HG03103 (cell line): Measurements from ENCODE around the gene PDE6H.

Source experiments
- ATAC-seq: cut with Tn5 transposase; IDR thresholded peaks from one replicate; pipeline ENCODE4 v1.9.1; 2021; ENCODE audit warnings: low read depth; ENCODE audit not compliant: unreplicated experiment

PDE6H gene

GRCh38 chr12:14972816-14973215 lies at the start of gene PDE6H:
TSS of gene PDE6H (plus strand) at chr12:14973042. CDS start at chr12:14978013, 4,971 bp downstream.
- no peak for ATAC-seq

- no peak for ATAC-seq
Observed at GRCh38 chr12:14923944-14924343, 48.9 kb upstream of the PDE6H start.

- no peak for ATAC-seq
Observed at GRCh38 chr12:14924541-14924940, 48.3 kb upstream of the PDE6H start.

GRCh38 chr12:14927267-14927666 lies 45.6 kb upstream of the PDE6H start:
- no peak for ATAC-seq

- no peak for ATAC-seq
Observed at GRCh38 chr12:14928931-14929330, 43.9 kb upstream of the PDE6H start.

GRCh38 chr12:14930299-14930698 lies 42.5 kb upstream of the PDE6H start:
- no peak for ATAC-seq

GRCh38 chr12:14931359-14931758 lies 41.5 kb upstream of the PDE6H start:
- ATAC-seq = no peak

GRCh38 chr12:14931791-14932560 lies 40.9 kb upstream of the PDE6H start:
- ATAC-seq = no peak

GRCh38 chr12:14934511-14934910 lies 38.3 kb upstream of the PDE6H start:
- no peak for ATAC-seq

- ATAC-seq = no peak
Observed at GRCh38 chr12:14935031-14935430, 37.8 kb upstream of the PDE6H start.

- no peak for ATAC-seq
Observed at GRCh38 chr12:14936224-14936861, 36.5 kb upstream of the PDE6H start.

- no peak for ATAC-seq
Observed at GRCh38 chr12:14937014-14937413, 35.8 kb upstream of the PDE6H start.

- no peak for ATAC-seq
Observed at GRCh38 chr12:14937689-14938088, 35.2 kb upstream of the PDE6H start.

GRCh38 chr12:14938301-14938700 lies 34.5 kb upstream of the PDE6H start, which contains the start of gene ERP27:
TSS of gene ERP27 (minus strand) at chr12:14938537. CDS start at chr12:14938508, 29 bp downstream.
- no peak for ATAC-seq

- ATAC-seq = no peak
Observed at GRCh38 chr12:14941369-14941768, 31.5 kb upstream of the PDE6H start.

GRCh38 chr12:14942196-14942931 lies 30.5 kb upstream of the PDE6H start:
- ATAC-seq = no peak

- ATAC-seq = no peak
Observed at GRCh38 chr12:14946162-14946561, 26.7 kb upstream of the PDE6H start.

- ATAC-seq = no peak
Observed at GRCh38 chr12:14946861-14947260, 26.0 kb upstream of the PDE6H start.

- peak; percentile 85 for ATAC-seq
Observed at GRCh38 chr12:14948672-14949071, 24.2 kb upstream of the PDE6H start.

GRCh38 chr12:14949631-14950030 lies 23.2 kb upstream of the PDE6H start:
- ATAC-seq = no peak

GRCh38 chr12:14950421-14950820 lies 22.4 kb upstream of the PDE6H start:
- ATAC-seq = no peak
